GM06990 (cell line): ENCODE results near the gene PRSS38.

Source experiments
- DNase-seq: peaks from one replicate; pipeline ENCODE4 v3.0.0-alpha.2; 2011; ENCODE audit not compliant: insufficient read length; ENCODE audit errors: extremely low read depth
- H3K27me3 ChIP-seq: replicated peaks from 2 replicates; pipeline ENCODE4 v1.6.0; 2011; ENCODE audit warnings: low read length; ENCODE audit not compliant: control insufficient read depth, insufficient read depth
- H3K36me3 ChIP-seq: 2 replicates; pipeline ENCODE4 v1.5.1; 2011; ENCODE audit warnings: low read length; ENCODE audit not compliant: control insufficient read depth, insufficient read depth
- H3K4me3 ChIP-seq: replicated peaks from 2 replicates; pipeline ENCODE4 v1.5.1; 2011; ENCODE audit warnings: low read depth, mild to moderate bottlenecking, control low read depth, low read length
- TF ChIP-seq, protein P1 (sequence below): IDR thresholded peaks from 2 replicates; pipeline ENCODE4 v1.5.1; 2011; ENCODE audit warnings: low read length, control low read depth, mild to moderate bottlenecking, inconsistent platforms; ENCODE audit not compliant: insufficient read depth, poor library complexity, severe bottlenecking

PRSS38 gene

GRCh38 chr1:227885648-227886502, 70.4 kb downstream of the PRSS38 start:
- Histone ChIP-seq H3K4me3 (no peak overlapping the region), H3K27me3 (no peaks in the 10 kb centered on the region), H3K36me3 (no peaks in the 10 kb centered on the region)
- TF ChIP-seq, protein P1, sequence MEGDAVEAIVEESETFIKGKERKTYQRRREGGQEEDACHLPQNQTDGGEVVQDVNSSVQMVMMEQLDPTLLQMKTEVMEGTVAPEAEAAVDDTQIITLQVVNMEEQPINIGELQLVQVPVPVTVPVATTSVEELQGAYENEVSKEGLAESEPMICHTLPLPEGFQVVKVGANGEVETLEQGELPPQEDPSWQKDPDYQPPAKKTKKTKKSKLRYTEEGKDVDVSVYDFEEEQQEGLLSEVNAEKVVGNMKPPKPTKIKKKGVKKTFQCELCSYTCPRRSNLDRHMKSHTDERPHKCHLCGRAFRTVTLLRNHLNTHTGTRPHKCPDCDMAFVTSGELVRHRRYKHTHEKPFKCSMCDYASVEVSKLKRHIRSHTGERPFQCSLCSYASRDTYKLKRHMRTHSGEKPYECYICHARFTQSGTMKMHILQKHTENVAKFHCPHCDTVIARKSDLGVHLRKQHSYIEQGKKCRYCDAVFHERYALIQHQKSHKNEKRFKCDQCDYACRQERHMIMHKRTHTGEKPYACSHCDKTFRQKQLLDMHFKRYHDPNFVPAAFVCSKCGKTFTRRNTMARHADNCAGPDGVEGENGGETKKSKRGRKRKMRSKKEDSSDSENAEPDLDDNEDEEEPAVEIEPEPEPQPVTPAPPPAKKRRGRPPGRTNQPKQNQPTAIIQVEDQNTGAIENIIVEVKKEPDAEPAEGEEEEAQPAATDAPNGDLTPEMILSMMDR = no peak
- DNase-seq = no peak

GRCh38 chr1:227886503-227886961, 71.1 kb downstream of the PRSS38 start:
- no peaks in the 10 kb centered on the region for H3K27me3 ChIP-seq
- TF ChIP-seq, protein P1 = no peak
- no peak for DNase-seq
- H3K36me3 ChIP-seq = no peaks in the 10 kb centered on the region
- H3K4me3 ChIP-seq = no peak overlapping the region

DNA sequence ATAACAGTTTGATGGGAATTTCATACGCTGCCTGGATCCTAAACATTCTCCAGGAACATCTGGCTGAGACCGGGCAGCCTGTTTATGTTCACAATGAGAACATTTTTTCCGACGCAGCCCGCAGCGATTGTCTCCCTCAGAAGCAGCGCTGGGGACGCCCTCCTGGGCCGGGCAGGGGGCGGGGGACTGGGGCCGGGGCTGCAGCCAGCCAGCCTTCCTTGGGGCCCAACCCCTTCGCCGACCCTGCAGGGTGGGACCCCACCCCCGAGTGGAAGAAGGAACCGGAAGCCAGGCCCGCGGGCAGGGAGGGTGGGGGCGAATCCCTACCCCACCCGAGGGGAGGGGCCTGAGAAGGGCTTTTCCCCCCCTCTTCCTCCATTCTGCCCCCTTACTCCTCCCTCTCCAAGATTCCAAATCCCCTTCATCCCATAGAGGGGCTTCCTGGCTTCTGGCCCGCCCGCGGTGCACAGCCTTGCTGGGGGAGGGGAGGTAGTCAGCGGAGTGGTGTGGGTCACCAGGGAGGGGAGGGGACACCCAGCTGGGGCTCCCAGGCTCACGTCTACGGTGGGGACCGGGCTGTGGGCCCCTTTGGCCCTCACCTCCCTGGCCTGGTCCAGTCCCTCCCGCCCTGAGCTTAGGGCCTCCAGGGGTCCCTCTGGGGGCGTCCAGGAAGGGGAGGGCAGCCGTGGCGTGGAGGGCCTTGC, 71.7 kb downstream of the PRSS38 start:
- Histone ChIP-seq H3K27me3 (no peaks in the 10 kb centered on the region; the same call in 1 of the 2 replicates), H3K36me3 (no peaks in the 10 kb centered on the region), H3K4me3 (no peak overlapping the region; the same call in 1 of the 2 replicates)
- TF ChIP-seq, protein P1 = no peak
- no peak for DNase-seq

DNA sequence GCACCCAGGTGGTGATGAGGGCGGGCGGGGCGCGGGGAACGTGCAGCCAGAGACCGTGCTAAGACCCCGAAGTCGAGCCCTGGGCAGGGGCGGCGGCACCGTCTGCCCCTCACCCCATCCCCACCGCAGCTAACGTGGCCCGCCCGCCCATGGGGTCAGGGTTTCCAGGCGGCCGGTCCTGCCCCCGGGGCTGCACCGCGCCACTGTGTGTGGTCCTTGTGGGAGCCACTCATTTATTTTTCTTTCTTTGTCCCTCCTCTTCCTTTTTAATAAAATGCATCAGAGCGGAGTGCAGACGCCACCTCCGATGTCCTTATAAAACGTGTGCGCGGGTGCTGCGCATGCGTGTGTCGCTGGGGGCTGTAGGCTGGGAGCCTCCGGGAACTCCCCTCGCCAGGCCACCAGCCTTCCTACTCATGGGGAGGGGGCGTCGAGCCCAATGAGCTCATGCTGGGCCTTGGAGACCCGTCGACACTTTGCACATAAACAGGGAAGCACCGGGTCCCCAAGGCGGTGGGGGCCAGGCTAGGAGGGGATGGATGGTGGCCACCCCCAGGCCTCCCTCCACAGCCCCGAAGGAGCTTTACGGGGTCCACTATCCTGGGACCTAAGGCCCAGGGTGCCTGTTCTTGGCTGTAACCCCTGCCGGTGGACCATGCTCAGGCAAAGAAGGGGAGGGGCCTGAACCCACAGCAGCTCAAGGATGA, 72.4 kb downstream of the PRSS38 start:
- TF ChIP-seq, protein P1 = no peak
- H3K36me3 ChIP-seq = no peaks in the 10 kb centered on the region
- no peak for DNase-seq
- no peaks in the 10 kb centered on the region; the same call in 1 of the 2 replicates for H3K27me3 ChIP-seq
- H3K4me3 ChIP-seq = no peak overlapping the region

DNA sequence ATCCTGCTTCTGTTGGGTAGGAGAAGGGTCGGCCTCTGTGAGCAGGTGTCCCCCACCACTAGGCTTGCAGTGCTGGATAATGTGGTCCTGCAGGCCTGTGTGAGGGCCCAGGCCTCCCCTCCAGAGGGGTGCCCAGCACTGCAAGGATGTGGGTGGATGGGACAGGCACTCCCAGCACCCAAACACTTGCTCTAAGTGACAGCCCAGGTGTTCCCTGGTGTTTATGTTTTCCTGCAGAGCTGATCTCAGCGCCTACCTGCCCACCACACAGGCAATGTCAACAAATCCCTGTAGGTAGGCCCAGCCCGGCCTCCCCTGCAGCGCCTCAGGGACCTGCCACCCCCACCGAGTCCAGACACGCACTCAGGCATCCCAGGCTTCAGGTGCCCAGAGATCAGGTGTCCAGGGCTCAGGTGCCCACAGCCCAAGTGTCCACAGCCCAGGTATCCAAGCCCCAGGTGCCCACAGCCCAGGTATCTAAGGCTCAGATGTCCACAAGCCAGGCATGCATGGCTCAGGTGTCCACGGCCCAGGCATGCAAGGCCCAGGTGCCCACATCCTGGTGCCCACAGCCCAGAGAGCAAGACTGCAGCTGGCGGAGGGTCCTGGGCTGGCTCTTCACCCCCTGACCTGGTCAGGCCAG, 73.0 kb downstream of the PRSS38 start:
- Histone ChIP-seq H3K36me3 (no peaks in the 10 kb centered on the region), H3K4me3 (no peak overlapping the region), H3K27me3 (no peaks in the 10 kb centered on the region; the same call in 1 of the 2 replicates)
- DNase-seq = no peak
- TF ChIP-seq, protein P1 = no peak
